H7 (cell line): ENCODE measurements around the gene KANTR. TPM values are rescaled to one million over a fixed set of nuclear protein-coding genes. Genes with fewer than 3 reads are reported as not detected.
A peak's percentile ranks its signal among the peaks of the same experiment; 100 is the strongest.

ENCODE experiments used
- DNase-seq: peaks from one replicate; pipeline ENCODE4 v3.0.0; 2012
- H3K27me3 ChIP-seq: 2 replicates; pipeline ENCODE4 v1.6.0; 2011; ENCODE audit warnings: mild to moderate bottlenecking, low read length; ENCODE audit not compliant: control insufficient read depth, insufficient read depth
- H3K36me3 ChIP-seq: replicated peaks from 2 replicates; pipeline ENCODE4 v1.5.1; 2011; ENCODE audit warnings: low read length; ENCODE audit not compliant: control insufficient read depth, insufficient read depth
- H3K4me3 ChIP-seq: 2 replicates; pipeline ENCODE4 v1.5.1; 2011; ENCODE audit warnings: low read depth, mild to moderate bottlenecking, control low read depth, low read length, moderate library complexity; ENCODE audit not compliant: insufficient read depth
- total RNA-seq: library from RNA; depleted of rRNA; stranded (reverse); fragments of >200 nt; shearing (Covaris generic); gene quantifications from 2 replicates; pipeline ENCODE4 v1.2.3, GENCODE V29; 2014

The KANTR gene
- total RNA-seq, 1 experiment from 2014 or later: 4.1 TPM

- Histone ChIP-seq H3K36me3 (peaks cover 2% of the 10 kb centered on the region), H3K27me3 (no peaks in the 10 kb centered on the region), H3K4me3 (peak overlapping the region; percentile 50)
- peak; percentile 91 for DNase-seq
Measured at GRCh38 chrX:53088136-53088974, 5.6 kb upstream of the KANTR start.

DNA sequence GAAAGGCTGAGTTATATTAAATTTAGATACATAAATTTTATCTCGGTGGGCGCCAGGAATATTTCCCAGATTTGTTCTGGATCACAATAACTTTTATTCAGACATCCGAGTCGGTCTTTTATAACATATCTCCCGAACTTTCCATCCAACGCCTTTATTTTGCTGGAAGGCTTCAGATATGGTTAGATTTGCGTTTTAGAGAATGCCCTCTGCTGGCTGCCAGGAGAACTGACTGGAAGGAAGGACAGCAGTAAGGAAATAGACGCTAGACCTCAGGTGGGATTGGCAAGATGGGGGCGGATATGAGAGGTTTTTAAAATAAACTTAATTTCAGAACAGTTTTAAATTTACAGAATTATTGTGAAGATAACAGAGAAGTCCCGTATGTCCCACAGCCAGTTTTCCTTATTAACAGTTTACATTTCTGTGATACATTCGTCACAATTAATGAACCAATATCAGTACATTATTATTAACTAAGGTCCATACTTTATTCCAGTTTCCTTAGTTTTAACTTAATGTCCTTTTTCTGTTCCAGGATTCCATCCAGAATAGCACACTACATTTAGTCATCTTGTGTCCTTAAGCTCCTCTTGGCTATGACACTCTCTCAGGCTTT is 4.6 kb upstream of the KANTR start:
- peak; percentile 72 for DNase-seq

DNA sequence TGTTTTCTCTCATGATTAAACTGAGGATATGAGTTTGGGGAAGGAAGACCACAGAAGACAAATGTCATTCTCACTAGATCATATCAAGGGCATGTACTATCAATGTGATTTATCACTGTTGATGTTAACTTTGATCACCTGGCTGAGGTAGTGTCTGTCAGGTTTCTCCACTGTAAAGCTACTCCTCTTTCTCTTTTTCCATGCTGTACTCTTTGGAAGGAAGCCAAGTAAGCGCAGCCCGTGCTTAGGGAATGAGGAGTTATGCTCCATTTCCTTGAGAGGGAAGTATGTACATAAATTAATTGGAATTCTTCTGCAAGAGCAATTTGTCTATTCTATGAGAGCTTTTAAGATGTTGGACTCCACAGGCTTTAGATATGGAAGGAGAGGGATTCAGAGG is 4.0 kb upstream of the KANTR start:
- H3K36me3 ChIP-seq: peaks cover 2% of the 10 kb centered on the region
- no peak for DNase-seq
- no peak overlapping the region for H3K4me3 ChIP-seq
- H3K27me3 ChIP-seq: no peaks in the 10 kb centered on the region

More for the DNA sequence above, 4.6 kb upstream of the KANTR start:
- Histone ChIP-seq H3K4me3 (peak overlapping the region; percentile 50), H3K27me3 (no peaks in the 10 kb centered on the region), H3K36me3 (peaks cover 2% of the 10 kb centered on the region)

DNA sequence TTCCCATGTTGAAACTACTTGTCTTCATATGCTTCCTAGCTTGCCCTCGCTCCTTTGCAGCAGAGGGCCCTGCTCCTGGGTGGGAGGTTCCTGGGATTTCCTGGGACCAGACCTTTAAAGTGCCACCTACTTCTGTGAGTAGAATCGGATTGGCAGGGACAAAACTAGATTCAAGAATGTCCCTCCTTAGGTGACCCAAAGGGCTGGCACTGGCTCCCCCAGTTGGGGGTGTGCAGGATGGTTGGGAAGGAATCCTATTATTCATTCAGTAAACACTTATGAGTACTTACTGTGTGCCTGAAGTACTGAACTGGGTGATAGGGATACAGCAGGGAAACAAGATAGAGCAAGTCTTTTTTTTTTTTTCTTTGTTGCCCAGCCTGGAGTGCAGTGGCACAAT is 2.6 kb upstream of the KANTR start:
- Histone ChIP-seq H3K36me3 (no peaks in the 10 kb centered on the region; the same call in 1 of the 2 replicates), H3K4me3 (no peak overlapping the region), H3K27me3 (no peaks in the 10 kb centered on the region)
- no peak for DNase-seq

DNA sequence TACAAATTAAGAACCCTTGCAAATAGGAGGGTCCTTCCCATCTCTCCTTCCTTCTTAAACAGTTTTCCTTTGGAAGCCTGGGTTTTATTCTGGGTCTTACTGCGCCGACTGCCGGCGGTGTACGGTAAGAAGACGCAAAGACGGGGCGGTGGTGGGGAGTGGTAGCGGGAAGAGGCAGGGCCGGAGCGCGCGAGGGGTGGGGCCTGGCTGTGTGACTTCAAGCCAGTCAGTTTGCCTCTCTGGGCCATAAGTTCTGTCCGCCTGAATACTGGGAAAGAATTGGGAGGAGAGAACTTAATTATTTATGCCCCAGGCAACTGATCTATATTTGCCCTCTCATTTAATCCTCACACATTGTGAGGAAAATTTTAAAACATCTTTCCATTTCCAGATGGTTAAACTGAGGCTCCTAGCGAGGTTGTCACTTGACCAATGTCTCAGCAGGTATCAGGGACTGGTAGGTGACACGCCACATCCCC is 726 bp upstream of the KANTR start:
- Histone ChIP-seq H3K36me3 (no peaks in the 10 kb centered on the region), H3K27me3 (no peaks in the 10 kb centered on the region), H3K4me3 (peak overlapping the region; percentile 39)
- peak; percentile 82 for DNase-seq

DNA sequence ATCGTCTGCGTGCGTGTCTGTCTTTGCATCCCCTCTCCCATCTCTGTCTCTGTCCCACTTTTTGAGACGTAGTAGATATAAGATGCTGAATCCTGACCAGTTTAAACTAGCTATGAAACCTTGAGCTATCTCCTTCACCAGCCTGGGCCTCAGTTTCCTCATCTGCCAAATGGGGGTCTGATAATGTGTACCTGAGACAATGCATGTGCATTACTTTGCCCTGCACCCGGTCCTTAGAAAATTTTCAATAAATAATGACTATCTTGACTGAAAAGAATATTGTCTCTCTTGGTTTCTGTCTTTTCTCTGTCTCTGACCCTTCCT is 602 bp downstream of the KANTR start:
- Histone ChIP-seq H3K27me3 (no peaks in the 10 kb centered on the region), H3K36me3 (no peaks in the 10 kb centered on the region), H3K4me3 (peak overlapping the region; percentile 76)
- no peak for DNase-seq

GRCh38 chrX:53095796-53096195 is 1.9 kb downstream of the KANTR start:
- H3K27me3 ChIP-seq: no peaks in the 10 kb centered on the region
- no peak for DNase-seq
- no peaks in the 10 kb centered on the region for H3K36me3 ChIP-seq
- no peak overlapping the region for H3K4me3 ChIP-seq

DNA sequence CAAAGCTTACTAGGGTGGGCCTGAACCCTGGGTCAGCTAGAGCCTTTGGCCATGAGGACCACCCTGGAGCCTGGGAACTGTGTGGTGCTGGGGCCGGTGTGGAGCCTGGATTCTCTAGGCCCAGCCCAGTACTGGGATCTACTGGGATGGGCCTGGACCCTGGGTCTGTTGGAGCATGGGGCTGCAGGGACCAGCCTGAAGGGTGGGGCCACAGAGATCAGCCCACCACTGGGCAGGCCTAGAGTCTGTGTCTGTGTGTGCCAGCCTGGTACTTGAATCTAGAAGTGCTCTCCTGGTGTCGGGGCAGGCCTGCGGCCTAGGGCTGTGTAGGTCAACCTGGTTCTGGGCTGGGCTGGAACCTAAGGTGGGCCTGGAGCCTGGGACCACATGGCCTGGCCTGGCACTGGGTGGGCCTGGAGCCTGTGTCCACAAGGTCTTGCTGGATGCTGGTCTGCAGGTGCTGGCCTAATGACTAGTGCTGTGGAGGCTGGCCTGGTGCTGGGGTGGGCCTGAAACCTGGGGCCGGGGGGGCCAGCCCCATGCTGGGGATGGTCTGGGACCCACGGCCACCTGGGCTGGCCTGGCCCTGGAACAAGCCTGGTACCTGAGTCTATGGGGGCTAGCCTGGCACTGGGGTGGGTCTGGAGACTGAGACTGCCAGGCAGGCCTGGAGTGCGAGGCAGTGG is 21.1 kb downstream of the KANTR start:
- H3K27me3 ChIP-seq: no peaks in the 10 kb centered on the region
- H3K36me3 ChIP-seq: no peaks in the 10 kb centered on the region
- H3K4me3 ChIP-seq: no peak overlapping the region
- DNase-seq: peak; percentile 22

GRCh38 chrX:53115550-53115874 is 21.6 kb downstream of the KANTR start:
- H3K36me3 ChIP-seq: no peaks in the 10 kb centered on the region

GRCh38 chrX:53116101-53116500 is 22.2 kb downstream of the KANTR start:
- DNase-seq: no peak
- no peaks in the 10 kb centered on the region for H3K27me3 ChIP-seq
- no peak overlapping the region for H3K4me3 ChIP-seq
- H3K36me3 ChIP-seq: no peaks in the 10 kb centered on the region

More at GRCh38 chrX:53115550-53115874, 21.6 kb downstream of the KANTR start:
- Histone ChIP-seq H3K4me3 (no peak overlapping the region), H3K27me3 (no peaks in the 10 kb centered on the region)
- no peak for DNase-seq

DNA sequence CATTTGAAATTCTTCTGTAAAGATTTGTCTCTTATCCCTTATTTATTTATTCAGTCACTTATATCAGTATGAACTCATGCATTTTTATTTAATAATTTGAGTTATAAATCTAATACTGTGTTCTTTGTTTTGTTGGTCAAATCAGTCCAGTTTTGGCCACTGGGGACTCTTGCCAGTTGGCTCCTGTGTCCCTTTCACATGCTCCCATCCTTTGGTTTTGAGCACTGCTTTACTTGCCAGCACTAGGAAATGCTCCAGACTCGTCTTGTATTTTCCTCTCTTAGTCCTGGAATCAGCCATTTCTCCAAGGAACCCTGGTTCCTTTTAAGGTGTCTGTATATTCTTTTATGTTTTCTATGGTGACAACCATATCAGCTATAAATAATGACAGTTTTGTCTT is 28.1 kb downstream of the KANTR start:
- Histone ChIP-seq H3K27me3 (no peaks in the 10 kb centered on the region), H3K4me3 (no peak overlapping the region), H3K36me3 (no peaks in the 10 kb centered on the region)
- no peak for DNase-seq

GRCh38 chrX:53125506-53125905 is 31.6 kb downstream of the KANTR start:
- H3K4me3 ChIP-seq: no peak overlapping the region
- no peaks in the 10 kb centered on the region for H3K27me3 ChIP-seq
- no peaks in the 10 kb centered on the region for H3K36me3 ChIP-seq
- DNase-seq: no peak

GRCh38 chrX:53126377-53126776 is 32.4 kb downstream of the KANTR start:
- Histone ChIP-seq H3K27me3 (no peaks in the 10 kb centered on the region), H3K36me3 (no peaks in the 10 kb centered on the region), H3K4me3 (no peak overlapping the region)
- no peak for DNase-seq

DNA sequence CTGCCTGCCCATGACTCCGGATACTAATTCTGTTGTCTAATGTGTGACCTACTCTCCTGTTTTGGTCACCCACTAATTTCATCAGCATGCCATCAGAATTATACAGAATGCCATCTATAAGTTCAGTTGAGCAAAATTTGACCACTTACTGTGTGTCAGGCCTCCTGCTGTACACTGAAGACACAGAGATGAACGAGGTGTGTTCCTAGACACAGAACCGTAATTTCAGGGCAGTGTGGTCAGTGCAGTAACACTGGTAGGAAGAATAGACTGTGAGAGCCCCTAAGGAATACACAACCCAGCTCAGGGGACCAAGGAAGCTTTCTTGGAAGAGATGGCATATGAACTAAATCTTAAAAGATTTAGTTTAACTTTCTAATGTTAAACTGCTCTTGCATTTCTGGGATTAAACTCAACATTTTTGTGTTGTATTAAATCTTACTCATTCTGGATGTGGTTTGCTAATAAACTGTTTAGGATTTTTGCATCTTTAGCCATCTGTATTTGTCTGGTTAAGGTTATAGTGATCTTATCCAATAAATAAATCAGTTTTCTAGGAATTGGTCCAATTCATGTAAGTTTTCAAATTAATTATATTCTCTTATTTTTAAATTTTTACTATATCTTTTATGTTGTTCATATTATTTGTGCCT is 34.3 kb downstream of the KANTR start:
- no peak for DNase-seq
- no peaks in the 10 kb centered on the region for H3K27me3 ChIP-seq
- no peak overlapping the region for H3K4me3 ChIP-seq
- H3K36me3 ChIP-seq: no peaks in the 10 kb centered on the region
